NCI-H748 (cell line): Measurements from ENCODE around the gene EPC1.
"Not testable (repeated sequence)": the region's sequence is repeated elsewhere in the genome, so short reads cannot be mapped to it uniquely, and the experiment has no call there.

Experiments
- DNase-seq: peaks from one replicate; lab custom pipeline; 2025; ENCODE audit not compliant: unreplicated experiment; lab: John Stamatoyannopoulos, UW

The EPC1 gene

DNA sequence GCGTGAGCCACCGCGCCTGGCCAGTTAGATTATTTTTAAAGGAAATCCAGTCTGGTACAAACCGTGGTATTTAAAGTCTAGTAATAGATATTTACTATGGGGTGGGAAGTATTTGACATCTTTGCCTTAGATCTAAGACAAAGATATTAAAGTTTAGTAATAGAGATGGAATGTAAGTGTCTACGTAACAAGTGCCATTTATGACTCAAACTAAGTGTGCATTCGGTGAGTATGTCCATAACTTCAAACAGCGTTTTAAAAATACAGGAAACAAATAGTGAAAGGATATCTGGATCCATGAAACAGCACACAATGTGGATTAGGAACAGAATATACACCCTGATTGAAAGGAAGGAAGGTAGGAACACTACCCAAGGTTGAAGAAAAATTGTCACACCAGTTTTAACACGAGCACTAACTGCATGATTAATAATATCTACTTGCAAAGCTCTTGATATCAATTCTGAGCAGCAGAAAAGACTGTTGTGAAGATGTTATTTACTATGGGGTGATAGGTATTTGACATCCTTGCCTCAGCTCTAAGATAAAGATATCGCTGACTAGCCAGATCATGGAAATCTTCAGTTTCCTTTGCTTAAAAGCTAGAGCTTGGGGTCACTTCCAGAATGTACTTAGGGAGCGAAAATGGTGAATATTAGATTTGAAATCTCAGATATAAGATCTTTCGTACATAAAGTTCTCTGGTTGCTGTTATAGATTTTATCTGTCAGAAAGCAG lies 48.7 kb downstream of the EPC1 start:
- DNase-seq = no peak

DNA sequence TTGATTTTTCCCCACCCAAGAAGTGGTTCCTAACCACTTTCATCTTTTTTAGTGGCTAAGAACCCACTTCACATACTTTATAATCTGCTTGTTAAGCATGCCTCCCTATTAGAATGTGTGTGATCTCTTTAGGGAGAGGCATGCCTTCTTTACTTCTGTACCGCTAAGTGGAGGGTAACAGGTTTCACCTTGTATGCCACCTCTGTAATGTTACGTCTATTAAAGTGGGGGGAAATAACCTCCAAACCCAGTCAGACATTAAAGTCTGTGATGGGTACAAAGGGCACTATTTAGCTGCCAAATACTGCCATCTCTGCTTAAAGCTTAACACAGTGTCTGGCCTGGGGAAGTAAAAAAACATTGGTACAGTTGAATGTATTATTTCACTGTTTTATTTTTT lies 51.9 kb downstream of the EPC1 start:
- DNase-seq = no peak

DNA sequence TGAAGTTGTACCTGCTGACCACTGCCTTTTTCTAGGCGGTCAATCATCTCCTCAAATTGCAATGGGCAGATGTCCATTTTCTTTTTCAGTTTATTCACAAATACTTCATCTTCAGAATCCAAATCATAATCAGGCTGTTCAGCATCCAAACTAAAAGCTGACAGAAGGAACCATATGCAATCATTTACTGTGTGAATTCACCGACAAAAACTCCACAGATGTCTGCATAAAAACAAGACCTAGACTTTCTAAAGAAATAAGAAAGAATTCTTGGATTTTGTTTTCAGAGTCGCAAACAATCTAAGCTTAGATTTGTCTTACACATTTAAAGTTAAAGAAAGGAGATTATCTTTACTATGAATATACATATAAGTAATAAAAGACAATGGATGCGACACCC lies 53.4 kb downstream of the EPC1 start:
- no peak for DNase-seq

DNA sequence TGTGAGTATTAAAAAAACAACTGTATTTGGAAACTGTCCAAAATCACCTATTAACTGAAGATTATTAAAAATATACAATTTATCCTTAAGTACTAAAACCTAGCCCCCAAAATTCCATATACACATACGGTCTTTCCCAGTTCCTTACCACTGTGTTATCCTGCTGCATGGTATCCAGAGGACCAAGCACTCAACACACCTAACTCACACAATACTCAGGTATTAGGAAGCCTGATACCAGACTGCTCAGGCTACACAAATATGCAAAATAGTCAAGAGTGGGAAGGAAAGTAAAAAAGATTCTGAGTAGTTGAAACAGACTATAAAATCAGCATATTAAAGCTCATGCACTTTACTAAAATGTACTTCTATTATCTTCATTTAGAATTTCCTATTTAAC lies 67.2 kb downstream of the EPC1 start:
- no peak for DNase-seq

DNA sequence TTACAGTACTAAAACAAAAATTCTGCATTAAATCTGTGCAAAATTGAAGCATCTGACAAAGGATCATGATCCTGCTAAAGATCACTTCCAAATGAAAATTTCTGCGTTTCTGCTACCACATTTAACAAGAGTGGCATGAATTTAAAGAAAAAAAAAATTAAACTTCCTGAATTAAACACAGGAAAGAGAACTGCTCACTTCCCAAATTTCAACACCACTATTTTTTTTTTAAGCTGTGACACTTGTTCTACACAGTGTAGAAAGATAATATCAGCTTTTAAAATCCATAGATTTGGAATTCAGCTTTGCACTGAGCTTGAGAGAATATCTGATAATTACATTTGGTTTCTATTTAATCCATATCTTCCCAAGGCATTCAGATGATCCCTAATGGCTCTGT lies 73.6 kb downstream of the EPC1 start:
- no peak for DNase-seq

DNA sequence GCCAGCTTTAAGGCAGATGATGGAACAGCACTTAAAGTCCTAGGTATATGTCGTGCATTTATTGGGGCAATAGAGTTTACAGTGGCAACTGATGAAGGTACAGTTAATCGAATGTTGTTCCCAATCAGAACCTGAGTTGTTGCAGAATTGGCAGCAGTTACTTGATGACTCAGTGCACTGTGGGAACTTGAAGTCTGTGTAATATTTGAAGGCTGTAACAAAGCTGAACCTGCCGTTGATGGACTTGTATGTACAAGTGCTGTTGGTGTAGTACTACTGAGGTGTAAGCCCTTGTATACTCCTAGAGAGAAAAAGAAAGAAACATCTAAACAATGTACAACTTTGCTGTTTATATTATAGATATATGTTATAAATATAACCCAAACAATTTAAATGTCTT lies 75.3 kb downstream of the EPC1 start:
- no peak for DNase-seq

DNA sequence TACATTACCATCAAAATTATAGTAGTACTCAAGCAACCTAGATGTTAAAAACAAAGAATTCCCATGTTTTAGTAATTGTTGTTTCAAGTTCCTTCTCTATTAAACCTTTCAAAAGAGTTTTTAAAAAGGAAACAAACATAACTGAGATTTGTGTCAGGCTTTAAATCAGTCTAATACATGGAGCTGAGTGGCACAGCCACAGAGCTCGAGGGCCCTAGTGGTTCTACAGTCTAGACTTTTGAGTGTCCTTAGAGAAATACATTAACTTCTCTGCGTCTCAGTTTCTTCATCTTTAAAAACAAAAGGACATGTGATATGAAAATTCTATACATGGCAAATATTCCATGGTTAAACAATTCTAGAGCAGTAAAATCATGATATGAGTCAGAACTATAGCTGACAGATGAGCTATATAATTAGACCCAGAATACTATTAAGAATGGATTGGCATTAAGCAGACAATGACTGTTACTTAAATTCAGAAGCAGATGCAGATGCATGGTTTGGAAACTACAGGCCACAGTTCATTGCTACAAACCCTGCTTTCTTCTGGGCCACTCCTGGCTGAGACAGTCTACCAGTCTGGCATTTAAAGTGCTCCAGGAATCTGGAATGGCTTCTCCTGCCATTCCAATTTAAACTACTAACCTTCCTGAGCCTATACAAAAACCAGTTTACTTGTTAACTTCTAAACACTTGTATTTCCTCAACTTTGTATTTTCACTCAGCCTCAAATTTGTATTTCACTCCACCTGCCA lies 77.4 kb downstream of the EPC1 start:
- DNase-seq = no peak

DNA sequence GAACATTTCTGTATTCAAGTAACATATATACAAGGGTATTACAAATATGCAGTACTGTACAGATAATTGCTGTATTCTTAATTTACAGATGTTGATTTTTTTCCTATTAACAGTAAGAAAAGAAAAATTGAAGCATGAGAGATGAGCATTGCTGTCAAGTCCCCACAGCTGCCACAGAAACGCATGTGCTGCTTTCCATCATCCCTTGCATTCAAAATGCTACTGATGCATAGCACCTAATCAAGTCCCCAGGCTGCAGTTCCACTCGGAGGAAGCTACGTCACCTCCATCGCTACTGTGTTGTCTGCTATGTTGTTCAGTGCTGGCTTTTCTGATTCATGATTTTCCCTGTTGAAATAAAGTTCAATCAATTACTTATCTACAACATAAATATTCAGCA lies 78.2 kb downstream of the EPC1 start:
- no peak for DNase-seq

DNA sequence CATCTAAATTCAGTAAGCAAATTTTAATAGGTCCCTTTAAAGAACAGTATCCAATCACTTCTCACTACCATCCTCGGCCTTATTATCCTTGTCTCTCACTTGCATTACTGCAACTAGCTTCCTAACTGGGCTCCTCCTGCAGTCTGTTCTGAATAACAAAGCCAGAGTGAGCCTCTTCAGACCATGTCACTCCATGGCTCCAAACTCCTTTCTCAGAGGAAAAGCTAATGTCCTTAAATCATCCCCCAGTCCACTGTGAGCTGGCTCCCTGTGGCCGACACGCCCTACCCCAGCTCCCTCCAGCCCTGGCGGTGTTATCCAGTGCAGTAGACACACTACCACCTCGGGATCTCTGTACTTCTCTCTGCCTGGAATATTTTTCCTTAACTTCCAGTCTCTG lies 80.0 kb downstream of the EPC1 start:
- no peak for DNase-seq

DNA sequence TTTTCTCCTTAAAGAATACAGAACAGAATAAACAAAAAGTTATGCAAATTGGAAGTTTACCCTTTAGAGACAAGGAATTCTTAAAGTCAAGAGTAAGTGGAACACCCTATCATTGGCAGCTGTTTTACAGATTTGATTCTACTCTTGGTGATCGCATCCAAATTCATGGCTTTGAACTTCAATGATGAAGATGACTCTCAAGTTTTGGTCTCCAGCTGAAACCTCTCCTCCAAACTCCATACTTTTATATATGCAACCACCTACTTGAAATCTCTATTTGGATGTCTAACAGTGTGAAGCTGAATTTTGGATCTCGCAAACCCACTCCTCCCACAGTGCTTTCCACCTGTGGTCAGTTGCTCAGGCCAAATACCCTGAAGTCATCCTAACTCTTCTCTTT lies 80.4 kb downstream of the EPC1 start:
- no peak for DNase-seq

DNA sequence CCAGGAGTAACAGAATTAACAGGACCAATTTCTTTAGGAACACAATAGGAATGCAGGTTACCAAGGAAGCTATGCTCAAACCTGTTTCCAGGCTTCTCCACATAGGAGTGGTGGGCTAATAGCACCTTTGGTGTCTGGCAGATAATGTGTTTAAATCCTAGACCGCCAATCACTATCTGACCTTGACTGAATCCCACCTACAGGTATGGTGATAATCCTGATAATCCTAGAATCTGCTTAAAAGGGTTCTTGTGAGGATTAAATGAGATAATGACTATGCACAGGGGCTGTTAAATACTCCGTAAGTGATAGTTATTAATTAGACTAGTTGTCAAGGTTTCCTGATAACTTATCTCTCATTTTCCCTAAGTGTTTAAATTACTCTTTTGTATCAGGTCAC lies 81.2 kb downstream of the EPC1 start:
- DNase-seq = no peak

DNA sequence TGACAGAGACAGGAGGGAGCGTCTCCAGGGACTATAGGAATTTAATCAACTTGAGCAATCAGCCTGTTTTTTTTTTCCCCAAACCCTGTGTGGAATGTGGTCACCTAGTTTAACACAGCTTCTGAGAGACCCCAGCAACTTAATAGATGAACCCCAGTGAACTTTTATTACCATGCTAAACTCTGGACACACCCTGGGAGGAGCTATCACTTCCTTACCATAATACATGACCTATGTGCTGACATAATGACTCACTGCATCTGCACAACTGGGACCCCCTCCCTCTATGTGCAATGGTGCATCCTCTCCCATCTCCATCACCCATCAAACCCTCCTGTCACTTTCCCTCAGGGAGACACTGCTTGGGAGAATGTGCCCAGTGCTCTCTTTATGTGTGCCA lies 83.7 kb downstream of the EPC1 start:
- DNase-seq = no peak

DNA sequence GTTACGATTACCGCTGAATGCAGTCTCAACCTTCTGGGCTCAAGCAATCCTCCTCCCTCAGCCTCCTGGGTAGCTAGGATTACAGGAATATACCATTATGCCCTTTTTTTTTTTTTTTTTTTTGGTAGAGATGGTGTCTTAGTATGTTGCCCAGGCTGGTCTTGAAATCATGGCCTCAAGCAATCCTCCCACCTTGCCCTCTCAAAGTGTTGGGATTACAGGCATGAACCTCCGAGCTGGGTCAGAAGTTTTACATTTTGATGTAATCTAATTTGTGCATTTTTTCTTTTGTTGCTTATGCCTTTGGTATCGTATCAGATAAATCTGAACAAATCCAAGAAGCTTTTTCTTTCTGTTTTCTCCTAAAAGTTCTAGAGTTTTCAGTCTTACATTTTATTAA lies 87.4 kb downstream of the EPC1 start:
- no peak for DNase-seq

DNA sequence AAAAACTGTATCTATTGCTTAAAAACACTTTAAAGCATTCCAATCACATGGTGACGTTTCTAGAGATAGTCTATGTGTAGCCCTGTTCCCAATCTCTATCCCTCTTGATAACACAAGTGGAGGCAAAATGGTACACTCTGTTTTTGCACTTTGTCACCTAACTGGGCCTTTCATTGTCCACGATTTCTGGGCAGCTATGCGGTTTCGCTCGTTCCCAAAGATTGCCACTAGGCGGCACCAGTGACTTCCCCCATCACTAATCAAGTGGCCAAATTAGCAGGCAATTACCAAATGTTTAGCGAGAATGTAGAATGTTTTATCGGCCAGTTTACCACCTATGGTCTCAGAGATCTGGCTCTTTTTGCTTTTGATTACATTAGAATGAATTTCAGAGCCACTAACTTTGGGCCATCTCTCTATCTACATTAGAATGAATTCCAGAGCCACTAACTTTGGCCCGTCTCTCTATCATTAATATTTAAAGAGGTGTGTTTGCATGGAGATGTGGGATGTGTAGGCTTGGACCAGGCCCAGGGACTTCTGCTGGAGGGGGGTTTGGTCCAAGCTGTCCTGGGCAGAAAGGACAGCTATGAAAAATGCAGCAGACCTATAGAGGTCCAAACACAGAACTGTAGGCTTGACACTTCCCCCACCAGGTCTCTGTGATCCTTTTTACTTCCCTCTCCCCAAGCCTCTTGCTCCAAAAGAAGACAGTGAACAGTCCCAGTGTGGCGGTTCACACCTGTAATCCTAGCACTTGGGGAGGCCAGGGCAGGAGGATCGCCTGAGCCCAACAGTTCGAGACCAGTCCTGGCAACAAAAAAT lies 90.1 kb downstream of the EPC1 start:
- peak; percentile 60 for DNase-seq

DNA sequence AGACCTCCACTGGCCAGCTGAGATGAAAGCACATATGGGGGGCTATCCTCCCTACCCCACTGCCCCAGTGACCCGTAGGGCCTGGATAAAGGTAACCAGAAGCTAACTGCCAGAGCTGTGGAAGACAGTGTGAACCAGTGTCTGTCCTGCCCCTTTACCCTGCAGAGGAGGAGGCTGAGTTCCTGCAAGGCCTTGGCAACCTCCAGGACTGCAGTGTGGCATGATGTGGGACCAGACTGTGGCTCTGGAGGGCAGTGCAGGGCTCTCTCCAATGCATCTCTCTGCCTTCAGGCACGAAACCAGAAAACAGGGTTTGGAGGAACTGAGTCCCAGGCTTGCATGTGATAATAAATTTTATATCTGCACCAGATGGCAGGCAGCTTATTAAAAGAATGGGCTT lies 93.1 kb downstream of the EPC1 start:
- DNase-seq = no peak

DNA sequence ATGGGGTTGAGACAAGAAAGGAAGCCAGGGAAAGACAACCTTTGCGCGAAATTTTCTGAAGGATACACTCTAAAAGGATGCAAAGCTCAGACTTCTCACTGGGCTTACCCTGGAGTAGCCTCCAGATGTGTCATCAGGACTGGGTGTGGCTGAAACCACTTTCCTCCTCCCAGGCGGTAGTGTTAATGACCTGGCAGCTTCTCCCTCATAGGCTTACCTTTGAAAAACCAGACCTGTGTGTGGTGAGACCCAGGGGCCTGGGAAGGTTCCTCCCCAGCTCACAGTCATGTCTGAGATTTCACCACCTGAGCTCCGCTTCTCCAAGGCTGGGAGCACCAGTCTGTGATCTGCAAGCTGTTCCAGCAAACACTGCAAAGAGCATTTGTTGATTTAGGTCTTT lies 93.7 kb downstream of the EPC1 start:
- DNase-seq = peak; percentile 29

DNA sequence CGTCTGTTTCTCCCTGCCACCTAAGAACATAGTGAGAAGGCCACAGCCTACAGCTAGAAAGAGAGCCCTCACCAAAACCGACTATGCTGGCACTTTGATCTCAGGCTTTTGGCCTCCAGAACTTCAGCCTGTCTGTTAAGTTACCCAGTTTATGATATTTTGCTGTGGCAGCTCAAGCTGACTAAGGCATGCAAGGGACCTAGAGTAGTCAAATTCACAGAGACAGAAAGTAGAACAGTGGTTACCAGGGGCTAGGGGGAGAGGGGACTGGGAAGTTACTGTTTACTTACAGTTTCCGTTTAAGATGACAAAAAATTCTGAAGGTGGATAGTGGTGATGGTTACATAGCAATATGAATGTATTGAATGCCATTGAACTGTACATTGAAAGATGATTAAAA lies 96.5 kb downstream of the EPC1 start:
- DNase-seq = not testable (repeated sequence)

DNA sequence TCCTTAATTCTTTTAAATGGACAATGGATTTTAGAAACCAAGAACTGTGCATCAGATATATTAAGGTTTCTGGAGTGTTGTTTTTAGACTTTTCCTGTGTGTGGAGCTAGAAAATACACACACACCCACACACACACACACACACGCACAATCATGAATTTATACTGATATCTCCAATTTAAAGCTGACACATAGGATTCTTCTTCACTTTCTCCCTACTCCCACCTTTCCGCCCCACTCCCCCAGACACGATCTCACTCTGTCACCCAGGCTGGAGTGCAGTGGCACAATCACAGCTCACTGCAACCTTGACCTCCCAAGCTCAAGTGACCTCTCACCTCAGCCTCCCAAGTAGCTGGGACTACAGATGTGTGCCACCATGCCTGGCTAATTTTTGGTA lies 100.3 kb downstream of the EPC1 start:
- no peak for DNase-seq

DNA sequence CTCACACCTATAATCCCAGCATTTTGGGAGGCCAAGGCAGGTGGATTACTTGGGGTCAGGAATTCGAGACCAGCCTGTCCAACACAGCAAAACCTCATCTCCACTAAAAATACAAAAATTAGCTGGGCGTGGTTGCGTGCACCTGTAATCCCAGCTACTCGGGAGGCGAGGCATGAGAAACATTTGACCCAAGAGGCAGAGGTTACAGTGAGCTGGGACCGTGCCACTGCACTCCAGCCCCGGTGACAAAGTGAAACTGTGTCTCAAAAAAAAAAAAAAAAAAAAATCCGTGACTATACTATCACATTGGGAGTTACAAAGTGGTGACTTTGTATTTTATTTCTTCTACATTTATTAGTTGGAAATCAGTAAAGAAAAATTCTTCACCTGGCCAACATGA lies 101.2 kb downstream of the EPC1 start:
- no peak for DNase-seq

DNA sequence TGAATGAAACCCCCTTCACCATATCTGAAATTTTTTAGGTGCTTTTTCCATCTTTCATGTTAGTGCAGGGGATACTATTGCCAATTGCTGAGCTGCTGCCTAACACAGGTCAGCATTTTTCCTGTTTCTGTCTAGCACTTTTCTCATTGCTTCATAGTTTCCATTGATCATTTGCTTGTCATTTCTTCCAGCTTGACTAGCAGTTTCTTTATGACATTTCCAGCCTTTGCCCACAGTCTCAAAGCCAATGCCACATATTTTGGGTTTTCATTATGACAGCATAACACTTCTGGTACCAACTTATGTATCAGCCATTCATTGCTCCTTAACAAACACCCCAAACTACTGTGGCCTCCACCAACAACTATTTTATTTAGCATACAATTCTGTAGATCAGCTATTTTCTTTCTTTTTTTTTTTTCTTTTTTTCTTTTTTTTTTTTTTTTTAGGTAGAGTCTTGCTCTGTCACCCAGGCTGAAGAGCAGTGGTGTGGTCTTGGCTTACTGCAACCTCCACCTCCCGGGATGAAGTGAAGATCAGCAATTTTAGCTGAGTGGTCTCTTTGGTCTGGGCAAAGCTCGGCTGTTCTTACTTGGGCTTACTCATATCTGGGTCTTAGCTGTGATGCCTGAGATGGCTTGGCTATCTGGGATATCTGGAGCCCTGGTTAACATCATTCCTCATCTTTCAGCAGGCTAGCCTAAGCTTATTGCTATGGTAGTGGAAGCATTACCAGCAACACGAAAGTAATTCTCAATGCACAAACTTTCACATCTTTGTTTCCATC lies 102.3 kb downstream of the EPC1 start:
- no peak for DNase-seq

DNA sequence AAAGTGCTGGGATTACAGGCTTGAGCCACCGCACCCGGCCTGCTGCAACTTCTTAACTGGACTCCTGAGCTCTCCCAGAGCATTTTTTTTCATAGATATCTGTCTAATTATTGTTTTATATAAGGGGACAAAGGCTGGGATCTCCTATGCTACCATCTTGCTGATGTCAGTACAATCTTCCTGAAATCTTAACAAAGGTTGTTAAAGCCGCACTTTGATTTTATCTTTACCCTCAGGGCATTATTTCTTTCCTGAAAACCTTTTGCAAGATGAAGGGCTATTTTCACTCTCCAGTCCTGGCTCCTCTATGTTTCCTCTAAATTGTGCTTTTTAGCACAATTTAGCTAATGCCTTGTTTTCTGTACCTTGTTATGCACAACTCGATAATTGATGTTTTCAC lies 102.9 kb downstream of the EPC1 start:
- DNase-seq = no peak
